Epithelial cell of esophagus (primary cell): ENCODE data around the gene RAI1.
A peak's percentile ranks its signal among the peaks of the same experiment; 100 is the strongest.

Experiments
- DNase-seq: peaks from one replicate; pipeline ENCODE4 v3.0.0; 2010; ENCODE audit warnings: low read depth
- H3K4me3 ChIP-seq: 2 replicates; pipeline ENCODE4 v1.5.1; 2011; ENCODE audit warnings: mild to moderate bottlenecking, low read length, control low read depth
- TF ChIP-seq, protein P1 (sequence below): IDR thresholded peaks from 2 replicates; pipeline ENCODE4 v1.5.1; 2011; ENCODE audit warnings: low read depth, mild to moderate bottlenecking, low read length, control low read depth, inconsistent platforms; ENCODE audit not compliant: insufficient read depth; ENCODE audit errors: missing control alignments

RAI1 gene

GRCh38 chr17:17714879-17715278 is 33.6 kb downstream of the RAI1 start:
- DNase-seq: no peak
- TF ChIP-seq, protein P1, sequence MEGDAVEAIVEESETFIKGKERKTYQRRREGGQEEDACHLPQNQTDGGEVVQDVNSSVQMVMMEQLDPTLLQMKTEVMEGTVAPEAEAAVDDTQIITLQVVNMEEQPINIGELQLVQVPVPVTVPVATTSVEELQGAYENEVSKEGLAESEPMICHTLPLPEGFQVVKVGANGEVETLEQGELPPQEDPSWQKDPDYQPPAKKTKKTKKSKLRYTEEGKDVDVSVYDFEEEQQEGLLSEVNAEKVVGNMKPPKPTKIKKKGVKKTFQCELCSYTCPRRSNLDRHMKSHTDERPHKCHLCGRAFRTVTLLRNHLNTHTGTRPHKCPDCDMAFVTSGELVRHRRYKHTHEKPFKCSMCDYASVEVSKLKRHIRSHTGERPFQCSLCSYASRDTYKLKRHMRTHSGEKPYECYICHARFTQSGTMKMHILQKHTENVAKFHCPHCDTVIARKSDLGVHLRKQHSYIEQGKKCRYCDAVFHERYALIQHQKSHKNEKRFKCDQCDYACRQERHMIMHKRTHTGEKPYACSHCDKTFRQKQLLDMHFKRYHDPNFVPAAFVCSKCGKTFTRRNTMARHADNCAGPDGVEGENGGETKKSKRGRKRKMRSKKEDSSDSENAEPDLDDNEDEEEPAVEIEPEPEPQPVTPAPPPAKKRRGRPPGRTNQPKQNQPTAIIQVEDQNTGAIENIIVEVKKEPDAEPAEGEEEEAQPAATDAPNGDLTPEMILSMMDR: no peak
- no peak overlapping the region for H3K4me3 ChIP-seq

DNA sequence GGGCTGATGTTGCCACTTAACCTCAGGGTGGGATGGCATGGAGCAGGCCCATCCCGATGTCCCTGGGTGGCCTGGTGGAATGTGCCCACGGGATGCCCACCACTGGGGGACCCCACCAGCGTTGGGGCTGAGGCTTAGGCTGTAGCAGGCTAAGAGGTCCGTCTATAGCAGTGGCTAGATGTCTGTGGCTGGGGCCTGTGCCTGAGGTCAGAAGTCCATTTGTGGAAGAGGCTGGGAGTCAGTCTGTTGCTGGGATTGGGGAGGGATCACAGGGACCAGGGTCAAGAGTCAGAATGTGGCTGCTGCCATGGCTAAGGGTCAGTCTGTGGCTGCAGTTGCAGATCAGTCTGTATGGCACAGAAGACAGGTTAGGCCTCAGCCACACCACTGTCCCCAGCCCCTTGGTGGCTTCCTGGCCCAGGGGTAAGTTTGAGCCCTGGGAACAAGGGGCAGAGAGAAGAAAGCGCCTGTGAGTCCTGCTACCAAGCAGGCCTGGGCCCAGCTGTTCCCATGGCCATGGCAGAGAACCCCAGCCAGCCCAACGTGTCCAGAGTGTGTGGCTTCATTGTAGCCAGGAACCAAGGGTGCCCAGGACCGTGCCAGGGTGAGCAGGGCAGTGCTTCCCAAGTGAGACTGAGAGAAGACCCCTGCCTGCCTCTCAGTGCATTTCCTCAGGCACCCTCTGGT is 35.7 kb downstream of the RAI1 start:
- TF ChIP-seq, protein P1: no peak
- no peak for DNase-seq
- no peak overlapping the region for H3K4me3 ChIP-seq

DNA sequence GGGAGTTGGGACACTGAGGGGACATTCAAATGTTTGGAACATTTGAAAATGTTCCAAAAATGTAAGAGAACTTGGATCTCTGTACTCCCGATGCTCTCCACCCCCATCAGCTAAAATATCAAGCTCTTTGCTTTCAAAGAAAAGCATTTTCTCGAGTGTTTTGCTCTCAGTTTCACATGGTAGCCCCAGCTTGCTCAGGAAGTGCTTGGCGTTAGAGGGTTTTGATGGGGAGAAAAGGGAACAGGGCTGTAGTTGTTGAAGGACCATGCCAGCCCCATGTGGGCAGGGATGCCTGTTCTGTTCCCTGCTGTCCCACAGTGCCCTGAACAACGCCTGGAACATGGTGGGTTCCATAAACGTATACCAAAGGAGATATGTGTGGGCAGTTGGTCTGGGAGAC is 37.0 kb downstream of the RAI1 start:
- TF ChIP-seq, protein P1: no peak
- no peak overlapping the region for H3K4me3 ChIP-seq
- no peak for DNase-seq

- TF ChIP-seq, protein P1: no peak
- no peak for DNase-seq
- H3K4me3 ChIP-seq: no peak overlapping the region
These were observed 38.1 kb downstream of the RAI1 start for GRCh38 chr17:17719199-17719940.

- TF ChIP-seq, protein P1: no peak
- peak; percentile 62 for DNase-seq
- no peak overlapping the region for H3K4me3 ChIP-seq
These were observed 38.8 kb downstream of the RAI1 start for GRCh38 chr17:17719966-17720543.

DNA sequence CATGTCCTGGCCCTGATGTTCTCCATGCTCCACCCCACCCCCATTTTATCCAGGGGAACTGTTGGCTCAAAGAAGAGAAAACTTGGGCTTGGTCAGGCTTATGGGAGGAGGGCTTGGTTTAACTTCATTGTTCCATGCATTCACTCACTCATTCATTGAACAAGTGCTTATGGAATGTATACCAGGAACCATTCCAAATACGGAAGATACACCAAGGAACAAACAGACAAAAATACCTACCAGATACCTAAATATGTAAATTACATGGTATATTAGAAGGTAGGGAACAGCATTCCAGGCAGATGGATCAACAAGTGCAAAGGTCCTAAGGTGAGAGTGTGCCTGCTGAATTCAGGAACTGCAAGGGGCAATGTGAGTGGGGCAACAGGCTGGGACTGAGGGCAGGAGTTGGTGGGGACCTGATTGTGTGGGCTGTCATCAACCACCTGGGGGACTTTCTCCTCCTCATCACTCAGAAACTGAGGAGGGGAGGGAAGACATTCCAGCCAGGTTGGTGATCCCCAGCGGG is 39.9 kb downstream of the RAI1 start:
- no peak overlapping the region for H3K4me3 ChIP-seq
- TF ChIP-seq, protein P1: no peak
- peak; percentile 33 for DNase-seq
